ENCODE measurements around the gene PPP2R2B.

Gene PPP2R2B

DNA sequence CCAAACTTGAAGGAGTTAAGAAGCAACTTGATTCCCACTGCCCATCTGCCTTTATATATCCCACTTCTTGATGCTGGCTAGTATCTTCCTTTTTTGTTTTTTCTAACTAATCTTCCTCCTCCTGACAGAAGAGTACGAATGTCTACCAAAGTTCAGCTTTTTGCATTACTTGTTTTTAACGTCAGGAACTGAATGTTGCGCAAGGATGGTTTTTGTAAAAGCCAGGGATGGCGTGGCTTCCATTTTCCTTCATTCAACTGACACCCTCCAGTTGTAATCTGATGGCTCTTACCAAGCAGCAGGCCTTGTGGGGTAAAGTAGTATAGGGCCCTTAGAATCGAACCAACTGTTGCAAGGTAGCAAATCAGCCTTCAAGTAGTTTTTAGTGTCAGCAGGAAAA, 291.8 kb downstream of the PPP2R2B start:
- Histone ChIP-seq H3K27ac (ENCODE audit: low read length) (no peak overlapping the region), H3K4me3 (ENCODE audit: low read depth in 1 of 2, low read length in 2 of 2) (no peak overlapping the region), H3K27me3 (ENCODE audit: low read depth, low read length) (no peaks in the 10 kb centered on the region), H3K9me3 (ENCODE audit: control insufficient read depth in 1 of 2, low read length in 2 of 2) (no peaks in the 10 kb centered on the region), H3K36me3 (ENCODE audit: control insufficient read depth in 1 of 2, insufficient read depth in 2 of 2, low read length in 2 of 2) (no peaks in the 10 kb centered on the region), H3K4me1 (ENCODE audit: control insufficient read depth in 1 of 2, insufficient read depth in 2 of 2, low read length in 2 of 2) (no peaks in the 10 kb centered on the region)

DNA sequence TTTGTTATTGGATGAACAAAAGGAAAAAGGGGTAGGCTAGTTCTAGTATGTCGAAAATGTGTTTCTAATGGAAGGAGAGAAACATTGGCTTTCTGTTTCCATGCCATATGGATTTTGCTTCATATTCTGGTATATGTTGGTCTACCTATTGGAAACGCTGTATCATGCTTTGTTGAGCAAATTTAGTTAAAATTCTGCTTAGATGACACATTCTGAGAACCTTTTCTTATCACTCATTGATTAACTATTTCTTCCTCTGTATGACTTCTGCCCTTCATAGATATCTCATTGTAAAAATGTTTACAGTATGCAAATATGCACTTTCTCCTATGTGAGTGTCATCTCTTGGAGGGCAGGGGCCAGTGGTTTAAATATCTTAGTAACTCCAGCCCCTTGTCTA, 293.8 kb downstream of the PPP2R2B start:
- H3K9me3 ChIP-seq (ENCODE audit: control insufficient read depth in 1 of 2, low read length in 2 of 2): no peaks in the 10 kb centered on the region
- no peaks in the 10 kb centered on the region for H3K4me1 ChIP-seq (ENCODE audit: control insufficient read depth in 1 of 2, insufficient read depth in 2 of 2, low read length in 2 of 2)
- H3K27ac ChIP-seq (ENCODE audit: low read length): no peak overlapping the region
- no peak overlapping the region for H3K4me3 ChIP-seq (ENCODE audit: low read depth in 1 of 2, low read length in 2 of 2)
- no peaks in the 10 kb centered on the region for H3K27me3 ChIP-seq (ENCODE audit: low read depth, low read length)
- no peaks in the 10 kb centered on the region for H3K36me3 ChIP-seq (ENCODE audit: control insufficient read depth in 1 of 2, insufficient read depth in 2 of 2, low read length in 2 of 2)

DNA sequence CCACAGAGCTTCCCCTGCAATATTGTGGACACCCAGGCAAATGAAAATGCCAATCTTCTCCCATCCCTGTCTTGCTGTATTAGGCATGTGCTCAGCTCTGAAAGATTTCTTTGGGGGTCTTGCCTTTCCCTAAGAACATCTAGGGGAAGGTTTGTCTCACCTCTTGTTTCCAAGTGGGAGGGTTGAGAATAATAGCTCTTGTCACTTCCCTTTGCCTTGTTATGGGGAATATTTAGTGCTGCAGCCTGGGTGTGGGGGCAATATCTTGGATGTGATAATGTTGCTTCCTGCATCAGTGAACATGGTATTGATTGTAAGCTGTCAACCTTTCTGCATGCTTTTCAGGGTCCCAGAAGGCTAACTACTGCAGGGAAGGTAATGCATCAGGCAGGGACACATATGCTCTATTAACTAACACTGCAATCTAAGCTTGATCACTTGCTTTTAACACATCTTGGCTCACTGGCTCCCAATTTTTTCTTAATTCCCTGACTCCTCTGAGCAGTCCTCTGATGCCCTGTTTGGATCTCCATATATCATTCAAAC, 296.4 kb downstream of the PPP2R2B start:
- Histone ChIP-seq H3K27ac (ENCODE audit: low read length) (no peak overlapping the region), H3K4me3 (ENCODE audit: low read depth in 1 of 2, low read length in 2 of 2) (no peak overlapping the region), H3K27me3 (ENCODE audit: low read depth, low read length) (no peaks in the 10 kb centered on the region), H3K4me1 (ENCODE audit: control insufficient read depth in 1 of 2, insufficient read depth in 2 of 2, low read length in 2 of 2) (no peaks in the 10 kb centered on the region), H3K36me3 (ENCODE audit: control insufficient read depth in 1 of 2, insufficient read depth in 2 of 2, low read length in 2 of 2) (no peaks in the 10 kb centered on the region), H3K9me3 (ENCODE audit: control insufficient read depth in 1 of 2, low read length in 2 of 2) (no peaks in the 10 kb centered on the region)

DNA sequence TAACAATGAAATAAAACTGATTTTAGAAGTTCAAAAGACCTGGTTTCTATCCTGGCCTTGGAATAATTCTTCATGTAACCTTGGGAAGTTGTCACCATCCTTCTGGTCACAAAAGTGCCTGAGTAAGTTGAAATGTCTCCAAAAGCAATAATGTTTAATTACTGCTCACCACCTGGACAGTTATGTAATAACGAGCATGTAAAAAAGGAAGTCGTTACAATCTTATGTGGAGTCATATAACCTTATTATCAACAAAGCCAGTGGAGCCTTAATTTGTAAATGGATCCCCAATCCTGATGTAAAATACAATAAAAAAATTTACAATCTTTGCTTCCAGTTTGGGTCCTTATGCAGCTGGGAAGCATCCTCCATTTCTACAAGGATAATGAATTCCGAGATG, 298.3 kb downstream of the PPP2R2B start:
- H3K27ac ChIP-seq (ENCODE audit: low read length): no peak overlapping the region
- no peaks in the 10 kb centered on the region for H3K36me3 ChIP-seq (ENCODE audit: control insufficient read depth in 1 of 2, insufficient read depth in 2 of 2, low read length in 2 of 2)
- no peaks in the 10 kb centered on the region for H3K4me1 ChIP-seq (ENCODE audit: control insufficient read depth in 1 of 2, insufficient read depth in 2 of 2, low read length in 2 of 2)
- no peaks in the 10 kb centered on the region for H3K9me3 ChIP-seq (ENCODE audit: control insufficient read depth in 1 of 2, low read length in 2 of 2)
- no peaks in the 10 kb centered on the region for H3K27me3 ChIP-seq (ENCODE audit: low read depth, low read length)
- no peak overlapping the region for H3K4me3 ChIP-seq (ENCODE audit: low read depth in 1 of 2, low read length in 2 of 2)

DNA sequence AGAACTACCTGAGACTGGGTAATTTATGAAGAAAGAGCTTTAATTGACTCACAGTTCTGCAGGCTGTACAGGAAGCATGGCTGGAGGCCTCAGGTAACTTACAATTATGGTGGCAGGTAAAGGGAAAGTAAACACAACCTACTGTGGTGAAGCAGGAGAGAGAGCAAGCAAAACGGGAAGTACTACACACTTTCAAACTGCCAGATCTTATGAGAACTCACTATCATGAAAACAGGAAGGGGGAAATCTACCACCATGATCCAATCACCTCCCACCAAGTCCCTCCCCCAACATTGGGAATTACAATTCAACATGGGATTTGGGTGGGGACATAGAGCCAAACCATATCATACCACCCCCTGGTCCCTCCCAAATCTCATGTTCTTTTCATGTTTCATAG, 303.8 kb downstream of the PPP2R2B start:
- Histone ChIP-seq H3K36me3 (ENCODE audit: control insufficient read depth in 1 of 2, insufficient read depth in 2 of 2, low read length in 2 of 2) (no peaks in the 10 kb centered on the region), H3K4me1 (ENCODE audit: control insufficient read depth in 1 of 2, insufficient read depth in 2 of 2, low read length in 2 of 2) (no peaks in the 10 kb centered on the region), H3K27me3 (ENCODE audit: low read depth, low read length) (no peaks in the 10 kb centered on the region), H3K27ac (ENCODE audit: low read length) (no peak overlapping the region), H3K4me3 (ENCODE audit: low read depth in 1 of 2, low read length in 2 of 2) (no peak overlapping the region), H3K9me3 (ENCODE audit: control insufficient read depth in 1 of 2, low read length in 2 of 2) (no peaks in the 10 kb centered on the region)

DNA sequence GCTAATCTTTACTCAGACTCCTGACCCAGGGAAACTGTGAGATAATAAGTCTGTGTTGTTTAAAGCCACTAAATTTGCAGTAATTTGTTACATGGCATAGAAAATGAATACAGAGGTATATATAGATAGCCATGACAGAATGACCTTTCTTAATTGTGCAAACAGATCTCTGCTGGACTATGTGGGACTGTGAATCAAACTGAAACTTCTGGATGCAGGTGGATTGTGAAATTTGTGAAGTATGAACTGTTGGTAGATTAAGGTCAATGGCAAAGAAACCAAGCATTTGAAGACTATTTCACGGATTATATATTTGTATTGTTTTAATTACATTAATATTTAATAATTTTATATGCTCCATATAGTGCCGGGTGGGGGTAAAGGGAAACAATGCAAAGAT, 310.4 kb downstream of the PPP2R2B start:
- no peak overlapping the region for H3K4me3 ChIP-seq (ENCODE audit: low read depth in 1 of 2, low read length in 2 of 2)
- H3K27ac ChIP-seq (ENCODE audit: low read length): no peak overlapping the region
- H3K9me3 ChIP-seq (ENCODE audit: control insufficient read depth in 1 of 2, low read length in 2 of 2): no peaks in the 10 kb centered on the region
- no peaks in the 10 kb centered on the region for H3K36me3 ChIP-seq (ENCODE audit: control insufficient read depth in 1 of 2, insufficient read depth in 2 of 2, low read length in 2 of 2)
- no peaks in the 10 kb centered on the region for H3K4me1 ChIP-seq (ENCODE audit: control insufficient read depth in 1 of 2, insufficient read depth in 2 of 2, low read length in 2 of 2)
- no peaks in the 10 kb centered on the region for H3K27me3 ChIP-seq (ENCODE audit: low read depth, low read length)

DNA sequence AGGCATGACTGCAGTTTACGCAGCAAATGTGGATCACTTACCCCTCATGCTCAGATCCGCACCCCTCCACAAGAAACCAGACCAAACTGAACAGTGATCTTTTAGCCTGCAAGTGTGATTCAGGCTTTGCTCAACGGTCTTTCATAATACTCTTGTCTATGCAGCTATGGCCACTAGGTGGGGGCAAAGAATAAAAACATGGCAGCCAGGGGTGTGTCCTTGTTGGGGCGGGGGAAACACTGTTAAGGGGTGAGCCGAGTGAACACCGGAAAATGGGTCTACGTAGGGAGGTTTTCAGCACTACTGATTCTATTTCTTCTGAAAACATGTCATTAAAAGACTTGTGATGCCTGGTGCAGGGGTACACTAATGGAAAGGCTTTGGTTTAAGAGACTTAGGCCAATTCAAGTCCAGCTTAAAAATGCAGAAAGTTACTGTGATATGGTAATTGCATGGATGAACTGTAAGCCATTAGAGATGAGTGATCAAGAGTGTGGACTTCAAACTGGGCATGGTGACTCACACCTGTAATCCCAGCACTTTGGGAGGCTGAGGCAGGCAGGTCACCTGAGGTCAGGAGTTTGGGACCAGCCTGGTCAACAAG, 312.7 kb downstream of the PPP2R2B start:
- no peaks in the 10 kb centered on the region for H3K9me3 ChIP-seq (ENCODE audit: control insufficient read depth in 1 of 2, low read length in 2 of 2)
- H3K36me3 ChIP-seq (ENCODE audit: control insufficient read depth in 1 of 2, insufficient read depth in 2 of 2, low read length in 2 of 2): no peaks in the 10 kb centered on the region
- no peaks in the 10 kb centered on the region for H3K27me3 ChIP-seq (ENCODE audit: low read depth, low read length)
- H3K4me3 ChIP-seq (ENCODE audit: low read depth in 1 of 2, low read length in 2 of 2): no peak overlapping the region
- no peaks in the 10 kb centered on the region for H3K4me1 ChIP-seq (ENCODE audit: control insufficient read depth in 1 of 2, insufficient read depth in 2 of 2, low read length in 2 of 2)
- H3K27ac ChIP-seq (ENCODE audit: low read length): no peak overlapping the region

DNA sequence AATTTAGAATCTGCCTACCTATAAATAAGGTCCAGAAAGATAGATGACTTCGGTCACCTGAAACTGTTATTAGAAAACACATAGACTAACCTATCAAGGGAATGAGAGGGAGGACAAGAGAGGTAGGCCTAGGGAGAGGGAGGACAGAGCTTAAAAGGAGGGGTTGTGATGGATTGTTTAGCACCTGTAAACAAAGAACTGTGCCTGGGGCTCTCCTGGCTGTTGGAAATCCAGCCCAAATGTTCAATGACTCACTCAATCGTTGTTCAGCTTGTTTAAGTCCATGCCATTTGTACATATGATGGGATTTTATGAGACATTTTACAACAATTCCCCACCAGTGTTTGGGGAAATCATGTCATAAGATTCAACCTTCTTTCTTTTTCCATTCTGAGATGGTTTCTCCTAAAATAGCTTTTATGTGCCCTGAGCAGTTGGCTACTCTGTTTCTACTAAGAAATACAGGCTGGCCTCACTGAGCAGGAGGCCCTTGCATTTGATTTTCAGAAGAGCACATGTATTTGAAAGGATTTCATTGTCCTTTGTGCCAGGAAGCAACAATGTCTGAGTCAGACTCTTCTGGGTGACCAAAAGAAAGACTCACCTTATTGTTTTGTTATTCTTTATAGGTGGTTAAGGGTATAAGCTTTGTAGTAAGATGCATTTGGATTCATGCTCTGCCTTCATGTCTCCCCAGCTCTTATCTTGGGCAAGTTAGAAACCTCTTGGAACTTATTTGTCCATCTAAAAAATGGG, 314.4 kb downstream of the PPP2R2B start:
- Histone ChIP-seq H3K27me3 (ENCODE audit: low read depth, low read length) (no peaks in the 10 kb centered on the region), H3K9me3 (ENCODE audit: control insufficient read depth in 1 of 2, low read length in 2 of 2) (no peaks in the 10 kb centered on the region), H3K36me3 (ENCODE audit: control insufficient read depth in 1 of 2, insufficient read depth in 2 of 2, low read length in 2 of 2) (no peaks in the 10 kb centered on the region), H3K4me1 (ENCODE audit: control insufficient read depth in 1 of 2, insufficient read depth in 2 of 2, low read length in 2 of 2) (no peaks in the 10 kb centered on the region), H3K27ac (ENCODE audit: low read length) (no peak overlapping the region), H3K4me3 (ENCODE audit: low read depth in 1 of 2, low read length in 2 of 2) (no peak overlapping the region)

DNA sequence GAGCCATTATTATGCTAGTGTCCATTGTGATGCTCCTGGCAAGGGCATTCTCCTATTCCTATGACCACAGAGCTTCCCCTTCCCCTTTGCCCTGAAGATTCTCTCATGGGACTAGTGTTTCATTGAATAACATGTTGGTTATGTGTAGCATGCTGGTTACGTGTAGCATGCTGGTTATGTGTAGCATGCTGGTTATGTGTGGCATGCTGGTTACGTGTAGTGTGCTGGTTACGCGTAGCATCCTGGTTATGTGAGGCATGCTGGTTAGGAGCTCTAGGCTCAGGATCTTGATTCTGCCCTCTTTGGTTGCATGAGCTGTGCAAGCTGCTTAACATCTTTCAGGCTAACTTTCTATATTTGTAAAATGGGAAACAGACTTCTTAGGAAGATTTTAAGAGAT, 316.1 kb downstream of the PPP2R2B start:
- H3K27ac ChIP-seq (ENCODE audit: low read length): no peak overlapping the region
- H3K4me1 ChIP-seq (ENCODE audit: control insufficient read depth in 1 of 2, insufficient read depth in 2 of 2, low read length in 2 of 2): no peaks in the 10 kb centered on the region
- H3K27me3 ChIP-seq (ENCODE audit: low read depth, low read length): no peaks in the 10 kb centered on the region
- H3K4me3 ChIP-seq (ENCODE audit: low read depth in 1 of 2, low read length in 2 of 2): no peak overlapping the region
- no peaks in the 10 kb centered on the region for H3K36me3 ChIP-seq (ENCODE audit: control insufficient read depth in 1 of 2, insufficient read depth in 2 of 2, low read length in 2 of 2)
- no peaks in the 10 kb centered on the region for H3K9me3 ChIP-seq (ENCODE audit: control insufficient read depth in 1 of 2, low read length in 2 of 2)

DNA sequence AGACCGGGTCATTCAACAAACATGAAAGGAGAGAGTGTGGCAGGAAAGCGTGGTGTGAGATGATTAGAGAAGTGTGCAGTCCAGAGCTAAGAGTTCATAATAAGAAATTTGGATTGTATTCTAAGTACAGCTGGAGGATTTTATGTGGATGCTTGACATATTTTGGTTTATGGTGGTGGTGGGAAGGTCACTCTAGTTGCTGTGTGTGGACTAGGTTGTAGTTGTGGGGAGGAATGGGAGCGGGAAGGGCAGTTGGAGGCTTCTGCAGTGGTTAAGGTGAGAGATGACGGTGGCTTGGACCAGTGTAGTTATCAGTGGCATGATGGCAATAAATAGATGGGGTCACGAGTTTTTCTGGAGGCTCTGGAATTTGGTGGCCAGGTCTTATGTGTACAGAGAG, 316.8 kb downstream of the PPP2R2B start:
- H3K4me3 ChIP-seq (ENCODE audit: low read depth in 1 of 2, low read length in 2 of 2): no peak overlapping the region
- no peaks in the 10 kb centered on the region for H3K27me3 ChIP-seq (ENCODE audit: low read depth, low read length)
- no peaks in the 10 kb centered on the region for H3K4me1 ChIP-seq (ENCODE audit: control insufficient read depth in 1 of 2, insufficient read depth in 2 of 2, low read length in 2 of 2)
- no peaks in the 10 kb centered on the region for H3K36me3 ChIP-seq (ENCODE audit: control insufficient read depth in 1 of 2, insufficient read depth in 2 of 2, low read length in 2 of 2)
- no peaks in the 10 kb centered on the region for H3K9me3 ChIP-seq (ENCODE audit: control insufficient read depth in 1 of 2, low read length in 2 of 2)
- H3K27ac ChIP-seq (ENCODE audit: low read length): no peak overlapping the region

DNA sequence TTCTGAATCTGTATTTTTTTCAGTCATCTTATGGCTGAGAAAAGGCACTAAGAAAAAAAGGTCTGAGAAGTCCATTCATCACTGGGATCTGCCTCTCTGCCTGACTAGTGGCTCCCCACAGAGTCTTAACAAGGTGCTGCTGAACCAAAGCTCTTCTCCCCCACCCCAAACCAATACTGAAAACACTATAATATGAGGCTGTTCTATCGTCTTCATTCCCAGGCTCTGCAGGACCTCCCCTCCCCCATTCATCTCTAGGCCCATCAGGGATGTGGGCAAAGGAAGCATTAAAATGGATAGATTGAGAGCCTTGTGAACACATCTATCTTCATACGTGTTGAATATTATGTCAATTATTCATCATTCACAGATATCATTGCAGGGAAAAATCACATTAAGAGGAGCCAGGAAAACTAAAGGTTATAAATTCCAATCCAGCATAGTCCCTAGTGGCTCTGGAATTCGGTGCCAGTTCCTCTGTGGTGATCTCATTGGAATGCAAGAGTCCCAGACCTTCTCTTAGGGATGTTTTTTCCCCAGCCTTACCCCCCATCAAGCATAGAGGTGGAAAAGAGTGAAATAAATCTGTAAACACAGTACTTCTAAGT, 318.2 kb downstream of the PPP2R2B start:
- Histone ChIP-seq H3K36me3 (ENCODE audit: control insufficient read depth in 1 of 2, insufficient read depth in 2 of 2, low read length in 2 of 2) (no peaks in the 10 kb centered on the region), H3K27me3 (ENCODE audit: low read depth, low read length) (no peaks in the 10 kb centered on the region), H3K4me3 (ENCODE audit: low read depth in 1 of 2, low read length in 2 of 2) (no peak overlapping the region), H3K4me1 (ENCODE audit: control insufficient read depth in 1 of 2, insufficient read depth in 2 of 2, low read length in 2 of 2) (no peaks in the 10 kb centered on the region), H3K27ac (ENCODE audit: low read length) (no peak overlapping the region), H3K9me3 (ENCODE audit: control insufficient read depth in 1 of 2, low read length in 2 of 2) (no peaks in the 10 kb centered on the region)

Data from muscle layer of duodenum (tissue), 2 donors.